D721Med (cell line): ENCODE measurements around the gene METTL9.
"Not testable (repeated sequence)": the region's sequence is repeated elsewhere in the genome, so short reads cannot be mapped to it uniquely, and the experiment has no call there.

Experiments used
- DNase-seq: peaks from one replicate; pipeline ENCODE4 v3.0.0; 2011; ENCODE audit warnings: low spot score; ENCODE audit not compliant: insufficient read length
- FAIRE-seq: peaks from 2 replicates; lab custom pipeline; 2011; peaks lifted over from hg19 to GRCh38; lab: Jason Lieb, UNC
- TF ChIP-seq, protein P1 (sequence below): IDR thresholded peaks from 2 replicates; pipeline ENCODE4 v1.5.1; 2012; ENCODE audit warnings: mild to moderate bottlenecking, control low read depth; ENCODE audit not compliant: insufficient read depth; ENCODE audit errors: missing control alignments

Gene METTL9

DNA sequence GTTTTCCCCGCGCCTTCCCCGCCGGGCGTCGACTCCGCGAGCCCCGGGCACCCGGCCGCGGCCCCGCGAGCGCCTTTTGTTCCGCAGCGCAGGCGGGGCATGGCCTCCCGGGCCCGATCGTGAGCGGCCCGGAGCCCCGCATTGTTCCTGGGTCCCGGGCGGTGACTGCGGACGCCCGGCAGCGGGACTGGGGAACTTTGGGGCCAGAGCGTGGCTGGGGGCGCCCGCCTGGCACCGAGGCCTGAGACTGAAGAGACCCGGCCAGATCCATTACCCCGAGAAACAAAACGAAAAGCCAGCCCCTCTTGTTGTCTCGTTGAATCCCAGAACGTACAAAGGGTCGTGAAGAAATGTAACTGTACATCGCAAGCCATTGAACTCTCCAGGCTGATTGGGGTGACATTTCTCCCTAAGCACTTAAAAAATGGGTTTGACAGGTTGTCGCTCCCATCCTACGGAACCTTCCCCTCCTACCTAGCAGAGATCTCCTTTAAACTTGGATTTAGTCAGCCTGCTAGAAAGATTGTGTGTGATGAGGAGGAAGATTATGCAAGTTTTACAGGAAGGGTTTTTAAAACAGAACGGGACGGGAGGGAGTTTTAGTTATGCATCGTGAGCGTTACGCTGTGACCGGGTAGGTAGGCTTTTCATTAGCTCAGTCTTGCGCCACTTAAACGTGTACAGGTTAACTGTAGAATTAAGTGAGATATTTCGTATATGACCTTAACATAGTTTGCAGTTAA lies 825 bp downstream of the METTL9 start:
- FAIRE-seq (no peak), DNase-seq (no peak)

DNA sequence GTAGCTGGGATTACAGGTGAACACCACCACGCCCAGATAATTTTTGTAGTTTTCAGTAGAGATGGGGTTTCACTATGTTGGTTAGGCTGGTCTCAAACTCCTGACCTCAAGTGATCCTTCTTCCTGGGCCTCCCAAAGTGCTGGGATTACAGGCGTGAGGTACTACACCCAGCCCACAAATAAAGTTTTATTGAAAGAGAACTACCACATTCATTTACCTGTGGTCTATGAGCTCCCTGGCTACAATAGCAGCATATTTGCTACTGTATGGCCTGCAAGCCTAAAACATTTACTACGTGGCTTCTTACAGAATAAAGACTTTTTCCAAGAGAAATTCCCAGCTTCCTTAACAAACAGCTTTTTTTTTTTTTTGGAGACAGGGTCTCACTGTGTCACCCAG lies 3.4 kb downstream of the METTL9 start:
- TF ChIP-seq, protein P1, sequence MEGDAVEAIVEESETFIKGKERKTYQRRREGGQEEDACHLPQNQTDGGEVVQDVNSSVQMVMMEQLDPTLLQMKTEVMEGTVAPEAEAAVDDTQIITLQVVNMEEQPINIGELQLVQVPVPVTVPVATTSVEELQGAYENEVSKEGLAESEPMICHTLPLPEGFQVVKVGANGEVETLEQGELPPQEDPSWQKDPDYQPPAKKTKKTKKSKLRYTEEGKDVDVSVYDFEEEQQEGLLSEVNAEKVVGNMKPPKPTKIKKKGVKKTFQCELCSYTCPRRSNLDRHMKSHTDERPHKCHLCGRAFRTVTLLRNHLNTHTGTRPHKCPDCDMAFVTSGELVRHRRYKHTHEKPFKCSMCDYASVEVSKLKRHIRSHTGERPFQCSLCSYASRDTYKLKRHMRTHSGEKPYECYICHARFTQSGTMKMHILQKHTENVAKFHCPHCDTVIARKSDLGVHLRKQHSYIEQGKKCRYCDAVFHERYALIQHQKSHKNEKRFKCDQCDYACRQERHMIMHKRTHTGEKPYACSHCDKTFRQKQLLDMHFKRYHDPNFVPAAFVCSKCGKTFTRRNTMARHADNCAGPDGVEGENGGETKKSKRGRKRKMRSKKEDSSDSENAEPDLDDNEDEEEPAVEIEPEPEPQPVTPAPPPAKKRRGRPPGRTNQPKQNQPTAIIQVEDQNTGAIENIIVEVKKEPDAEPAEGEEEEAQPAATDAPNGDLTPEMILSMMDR, result no peak
- no peak for FAIRE-seq
- DNase-seq, result no peak

More for the DNA sequence above, 825 bp downstream of the METTL9 start:
- TF ChIP-seq, protein P1, result no peak

DNA sequence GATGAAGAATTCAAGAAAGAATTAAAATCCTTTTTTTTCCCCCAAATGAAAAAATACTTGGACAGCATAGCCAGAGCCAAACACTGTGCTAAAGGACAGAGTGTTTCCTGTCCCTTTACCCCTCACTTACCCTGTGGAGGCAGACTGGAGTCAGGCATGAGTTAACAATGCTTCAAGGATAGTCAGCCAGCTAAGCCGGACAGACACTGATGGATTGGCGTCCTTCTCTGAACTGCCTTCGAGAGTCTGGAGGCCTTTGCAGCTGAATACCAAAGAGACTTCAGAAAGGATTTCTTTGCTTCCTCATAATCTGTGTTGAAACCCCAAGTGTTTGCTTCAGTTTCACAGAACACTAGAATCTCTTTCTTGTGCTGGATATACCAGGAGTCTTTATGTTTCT lies 4.6 kb downstream of the METTL9 start:
- TF ChIP-seq, protein P1, result no peak
- FAIRE-seq (no peak), DNase-seq (no peak)

DNA sequence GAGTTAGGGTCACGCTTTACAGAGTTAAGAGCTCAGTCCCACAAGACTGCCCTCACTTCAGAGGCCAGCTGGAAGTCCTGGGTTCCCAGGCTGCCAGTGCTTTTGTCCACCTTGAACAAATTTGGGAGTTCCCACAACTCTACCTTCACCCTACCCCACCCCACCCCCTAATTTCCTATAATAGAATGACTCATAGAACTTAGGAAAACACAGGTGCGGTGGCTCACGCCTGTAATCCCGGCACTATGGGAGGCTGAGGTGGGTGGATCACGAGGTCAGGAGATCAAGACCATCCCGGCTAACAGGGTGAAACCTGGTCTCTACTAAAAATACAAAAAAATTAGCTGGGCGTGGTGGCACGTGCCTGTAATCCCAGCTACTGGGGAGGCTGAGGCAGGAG lies 6.5 kb downstream of the METTL9 start:
- not testable (repeated sequence) for DNase-seq, FAIRE-seq

DNA sequence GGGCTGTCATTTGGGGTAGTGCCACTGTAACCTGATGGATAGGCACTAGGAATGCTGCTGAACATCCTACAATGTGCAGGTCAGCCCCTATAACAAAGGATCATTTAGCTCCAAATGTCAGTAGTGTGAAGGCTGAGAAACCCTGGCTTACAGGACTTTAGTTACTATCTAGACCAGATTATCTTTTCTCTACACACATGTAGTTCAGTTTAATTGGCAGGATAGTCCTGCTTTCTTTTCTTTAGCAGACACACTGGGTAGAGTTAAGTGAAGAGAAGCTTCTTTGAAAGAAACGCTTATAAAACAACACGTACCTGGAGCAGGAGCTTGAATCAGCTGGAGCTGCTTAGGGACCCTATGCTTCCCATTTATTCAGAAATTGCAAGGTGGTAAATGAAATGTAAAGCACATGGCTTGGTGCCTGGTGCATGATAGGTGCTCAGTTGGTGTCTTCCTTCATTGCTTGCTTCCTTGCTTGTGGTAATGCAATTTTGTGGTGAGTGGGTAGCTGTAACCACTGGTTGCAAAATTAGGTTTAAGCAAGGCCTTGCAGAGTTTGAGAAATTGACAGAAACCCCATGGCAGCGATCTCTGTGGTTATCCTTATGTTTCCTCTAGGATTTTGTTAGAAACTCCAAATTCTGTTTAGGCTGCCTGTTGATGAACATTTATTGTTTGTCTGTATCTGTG lies 9.4 kb downstream of the METTL9 start:
- DNase-seq (no peak), FAIRE-seq (no peak)
- TF ChIP-seq, protein P1, result no peak

DNA sequence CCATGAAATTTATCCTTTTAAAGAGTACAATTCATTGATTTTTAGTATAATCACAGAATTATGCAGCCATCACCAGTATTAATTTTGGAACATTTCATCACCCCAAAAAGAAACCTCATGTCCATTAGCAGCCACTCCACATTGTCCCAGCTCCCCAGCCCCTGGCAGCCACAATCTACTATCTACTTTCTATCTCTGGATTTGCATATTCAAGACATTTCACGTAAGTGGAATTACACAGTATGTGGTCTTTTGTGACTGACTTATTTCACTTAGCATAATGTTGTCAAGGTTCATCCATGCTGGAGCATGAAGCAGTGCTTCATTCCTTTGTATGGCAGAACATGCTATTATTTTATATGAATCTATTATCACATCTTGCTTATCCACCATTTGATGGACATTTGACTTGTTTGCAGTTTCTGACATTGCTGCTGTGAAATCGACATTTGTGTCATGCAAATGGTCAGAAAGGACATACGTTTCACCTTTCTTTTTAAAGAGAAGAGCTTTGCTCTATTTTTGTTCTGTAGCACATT lies 10.7 kb downstream of the METTL9 start:
- no peak for DNase-seq
- FAIRE-seq, result no peak
- TF ChIP-seq, protein P1, result no peak

DNA sequence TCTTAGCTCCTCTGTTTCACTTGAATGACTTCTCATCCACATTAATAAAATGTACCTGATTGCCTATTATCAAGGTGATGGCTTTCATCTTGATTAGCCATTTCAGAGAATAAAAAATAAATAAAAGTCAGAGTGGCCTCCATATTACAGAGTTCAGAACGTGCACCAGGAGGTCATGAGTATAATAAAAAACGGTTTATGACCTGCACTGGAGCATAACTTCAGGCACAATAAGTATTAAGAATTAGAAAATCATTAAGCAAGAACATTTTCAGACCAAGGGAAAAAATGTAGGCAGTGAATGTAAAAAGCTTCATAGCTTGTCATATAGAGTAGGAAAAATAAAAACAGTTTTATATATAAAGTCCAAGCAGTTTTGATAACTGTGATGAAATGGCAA lies 11.4 kb downstream of the METTL9 start:
- DNase-seq (no peak), FAIRE-seq (no peak)
- TF ChIP-seq, protein P1, result no peak
